Medulla oblongata (tissue), 1 donor: ENCODE data around the gene FBXL15.

Experiments used
- DNase-seq: peaks from one replicate; pipeline ENCODE4 v3.0.0-alpha.2; 2015; ENCODE audit errors: extremely low spot score

FBXL15 gene

DNA sequence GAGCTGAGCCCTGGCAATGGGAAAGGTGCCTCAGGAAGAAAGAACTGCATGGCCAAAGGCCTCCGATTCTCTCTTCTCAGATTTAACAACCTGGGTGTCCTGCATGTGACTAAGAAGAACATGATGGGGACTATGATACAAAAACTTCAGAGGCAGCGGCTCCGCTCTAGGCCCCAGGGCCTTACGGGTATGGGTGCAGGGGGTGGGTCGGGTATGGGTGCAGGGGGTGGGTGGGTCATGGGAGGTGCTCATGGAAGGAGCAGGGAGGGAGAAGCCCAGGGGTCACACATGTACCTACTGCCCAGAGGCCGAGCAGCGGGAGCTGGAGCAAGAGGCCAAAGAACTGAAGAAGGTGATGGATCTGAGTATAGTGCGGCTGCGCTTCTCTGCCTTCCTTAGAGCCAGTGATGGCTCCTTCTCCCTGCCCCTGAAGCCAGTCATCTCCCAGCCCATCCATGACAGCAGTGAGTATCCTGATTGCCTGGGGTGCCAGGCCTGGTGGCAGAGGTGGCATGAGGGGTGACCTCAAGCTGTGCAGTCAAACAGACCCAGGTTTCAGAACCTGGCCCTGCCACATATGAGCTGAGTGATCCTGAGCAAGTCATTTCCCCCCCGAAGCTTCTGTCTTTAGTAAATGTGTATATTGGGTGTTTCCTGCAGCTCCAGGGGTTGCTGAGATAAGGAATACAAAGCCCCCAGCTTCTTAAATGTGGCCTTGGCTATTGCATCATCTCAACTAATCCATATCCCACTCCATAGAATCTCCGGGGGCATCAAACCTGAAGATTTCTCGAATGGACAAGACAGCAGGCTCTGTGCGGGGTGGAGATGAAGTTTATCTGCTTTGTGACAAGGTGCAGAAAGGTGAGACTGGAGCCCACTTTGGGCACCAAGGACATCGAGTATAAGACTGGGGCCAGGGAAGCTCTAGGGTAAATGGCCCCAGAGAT lies 23.1 kb upstream of the FBXL15 start:
- no peak for DNase-seq

- no peak for DNase-seq
These were observed 22.2 kb upstream of the FBXL15 start for GRCh38 chr10:102398172-102399020.

GRCh38 chr10:102399217-102400021 lies 21.2 kb upstream of the FBXL15 start:
- DNase-seq: peak; percentile 87

DNA sequence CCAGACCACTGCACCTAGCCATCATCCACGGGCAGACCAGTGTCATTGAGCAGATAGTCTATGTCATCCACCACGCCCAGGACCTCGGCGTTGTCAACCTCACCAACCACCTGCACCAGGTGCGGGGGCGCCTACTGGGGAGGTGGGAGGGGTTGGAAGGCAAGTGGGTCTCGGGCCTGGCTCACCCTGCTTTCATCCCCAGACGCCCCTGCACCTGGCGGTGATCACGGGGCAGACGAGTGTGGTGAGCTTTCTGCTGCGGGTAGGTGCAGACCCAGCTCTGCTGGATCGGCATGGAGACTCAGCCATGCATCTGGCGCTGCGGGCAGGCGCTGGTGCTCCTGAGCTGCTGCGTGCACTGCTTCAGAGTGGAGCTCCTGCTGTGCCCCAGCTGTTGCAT lies 20.6 kb upstream of the FBXL15 start:
- no peak for DNase-seq

- no peak for DNase-seq
These were observed 19.9 kb upstream of the FBXL15 start for GRCh38 chr10:102400598-102401341.

DNA sequence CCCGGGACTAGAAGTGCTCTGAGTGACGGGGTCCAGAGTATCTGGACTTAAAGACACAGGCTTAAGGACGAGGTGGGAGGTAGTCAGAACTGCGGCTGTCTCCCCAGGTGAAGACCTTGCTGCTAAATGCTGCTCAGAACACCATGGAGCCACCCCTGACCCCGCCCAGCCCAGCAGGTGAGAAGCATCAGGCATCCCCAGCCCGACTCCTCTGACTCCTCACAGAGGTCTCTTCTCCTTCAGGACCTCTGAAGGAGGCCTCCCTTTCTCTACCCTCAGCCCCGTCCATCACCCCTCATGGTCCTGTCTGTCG lies 19.3 kb upstream of the FBXL15 start:
- DNase-seq: no peak

- DNase-seq: no peak
These were observed 18.7 kb upstream of the FBXL15 start for GRCh38 chr10:102401735-102402511.

DNA sequence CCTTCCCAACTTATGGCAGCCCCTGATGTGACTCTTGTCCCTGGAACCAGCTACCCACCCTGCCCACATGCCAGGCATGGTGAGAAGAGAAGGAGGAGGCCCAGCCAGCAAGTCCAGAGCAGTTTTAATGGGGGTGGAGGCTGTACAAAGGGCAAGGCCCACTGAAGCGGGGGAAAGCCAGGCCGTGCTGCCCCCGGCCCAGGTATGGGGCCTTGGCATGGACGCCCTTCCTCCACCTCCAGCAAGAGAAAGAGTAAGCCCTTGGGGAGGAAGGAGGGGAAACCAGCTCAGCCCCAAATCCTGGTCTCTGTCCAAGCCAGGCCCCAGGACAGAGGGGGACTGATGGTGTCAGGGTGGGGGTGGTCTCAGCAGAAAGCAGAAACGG lies 18.1 kb upstream of the FBXL15 start:
- DNase-seq: no peak

- DNase-seq: no peak
These were observed 17.5 kb upstream of the FBXL15 start for GRCh38 chr10:102403115-102403514.

GRCh38 chr10:102404361-102405107 lies 16.1 kb upstream of the FBXL15 start:
- DNase-seq: no peak

GRCh38 chr10:102405108-102405571 lies 15.5 kb upstream of the FBXL15 start:
- no peak for DNase-seq

DNA sequence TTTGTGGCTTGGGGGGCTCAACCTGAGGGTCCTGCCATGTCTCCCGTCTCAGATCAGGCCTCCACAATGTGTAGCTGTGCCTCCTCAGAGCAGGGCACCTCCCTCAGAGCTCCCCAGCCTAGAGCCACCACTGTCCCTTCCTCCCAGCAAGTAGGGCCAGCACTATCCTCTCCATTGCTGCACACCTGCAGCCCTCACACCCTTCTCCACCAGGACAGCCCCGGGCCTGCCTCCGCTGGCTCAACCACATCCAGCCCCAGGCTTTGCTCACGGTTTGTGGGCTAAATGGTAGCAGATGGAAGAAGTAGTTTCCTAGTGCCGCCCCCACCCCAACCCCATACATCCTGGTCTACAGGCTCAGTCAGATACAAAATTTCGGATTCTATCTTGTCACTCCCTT lies 15.0 kb upstream of the FBXL15 start:
- no peak for DNase-seq

DNA sequence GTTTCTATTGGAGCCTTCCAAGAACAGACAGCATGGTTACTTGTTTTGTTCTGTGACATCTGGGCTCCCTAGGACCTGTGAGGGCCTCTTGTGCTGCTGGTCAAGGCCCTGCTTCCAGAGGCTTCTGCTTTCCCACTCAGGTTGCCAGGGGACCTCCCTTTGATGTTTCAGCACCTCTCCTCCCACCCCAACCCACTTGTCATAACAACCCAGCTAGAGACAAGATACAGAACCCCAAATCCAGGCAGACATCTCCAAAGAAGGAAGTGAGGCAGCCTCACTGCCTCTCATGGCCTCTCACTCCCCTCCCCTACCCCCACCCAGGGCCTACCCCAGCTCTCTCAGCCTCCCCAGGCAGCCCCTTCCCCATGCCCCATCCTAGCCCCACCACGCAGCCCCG lies 13.8 kb upstream of the FBXL15 start:
- no peak for DNase-seq

- no peak for DNase-seq
These were observed 13.1 kb upstream of the FBXL15 start for GRCh38 chr10:102407425-102408130.

- no peak for DNase-seq
These were observed 12.4 kb upstream of the FBXL15 start for GRCh38 chr10:102408131-102408727.

GRCh38 chr10:102408728-102409603 lies 11.7 kb upstream of the FBXL15 start:
- no peak for DNase-seq

DNA sequence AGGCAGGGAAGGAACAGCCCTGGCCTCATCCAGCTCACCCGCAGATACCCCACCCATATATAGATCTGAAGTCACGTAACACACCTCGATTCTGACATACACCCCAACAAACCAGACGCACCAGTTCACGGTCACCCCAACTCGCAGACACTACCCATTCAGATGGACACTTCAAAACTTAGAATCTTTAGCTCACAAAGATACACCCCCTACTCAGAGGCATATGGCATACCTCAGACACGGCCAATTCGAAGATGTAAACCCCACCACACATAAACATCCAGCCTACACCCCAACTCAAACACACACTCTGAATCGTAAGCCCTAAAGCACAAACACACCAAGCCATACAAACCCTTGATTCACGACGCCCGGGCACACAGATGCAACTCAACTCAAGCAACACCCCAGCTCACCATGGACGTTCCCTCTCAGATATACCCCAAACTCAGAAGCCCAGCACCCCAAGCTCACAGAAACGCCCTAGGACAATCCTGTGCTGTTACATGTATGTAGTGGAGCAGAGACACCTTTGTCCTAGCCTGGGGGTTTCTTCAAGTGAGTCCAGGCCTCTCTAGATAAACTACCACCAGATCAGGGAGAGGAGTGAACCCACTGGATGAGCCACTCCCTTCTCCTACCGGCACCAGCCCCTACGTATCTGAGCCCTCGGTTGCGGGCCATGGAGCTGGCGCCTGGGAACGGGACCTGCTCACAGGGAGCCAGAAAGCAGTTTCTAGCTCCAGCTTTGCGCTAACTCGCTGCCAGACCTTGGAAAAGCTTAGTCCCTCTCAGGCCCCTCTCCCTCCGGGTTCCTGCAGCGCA lies 10.8 kb upstream of the FBXL15 start:
- no peak for DNase-seq
